DOHH2 (cell line): ENCODE data around the gene AP3S2.

Experiments used
- H3F3A ChIP-seq: fragments of 200-600 bp; sonication (generic), shearing (Covaris generic); 2 replicates; pipeline ENCODE4 v1.6.0; 2016; ENCODE audit warnings: antibody characterized with exemption, mild to moderate bottlenecking; ENCODE audit not compliant: control insufficient read depth, insufficient read depth
- H3K27ac ChIP-seq: fragments of 200-600 bp; sonication (generic); 2 replicates; pipeline ENCODE4 v1.5.1; 2014; ENCODE audit warnings: low read depth, mild to moderate bottlenecking, low read length, moderate library complexity
- H3K27me3 ChIP-seq: fragments of 200-600 bp; sonication (generic); 2 replicates; pipeline ENCODE4 v1.6.1; 2014; ENCODE audit warnings: mild to moderate bottlenecking, low read length, mixed read lengths; ENCODE audit not compliant: control insufficient read depth
- H3K36me3 ChIP-seq: fragments of 200-600 bp; sonication (generic); 2 replicates; pipeline ENCODE4 v1.6.1; 2014; ENCODE audit warnings: mild to moderate bottlenecking, low read length, moderate library complexity, mixed read lengths; ENCODE audit not compliant: control insufficient read depth
- H3K4me1 ChIP-seq: fragments of 200-600 bp; sonication (generic); 2 replicates; pipeline ENCODE4 v1.6.1; 2014; ENCODE audit warnings: mild to moderate bottlenecking, low read length, mixed read lengths; ENCODE audit not compliant: control insufficient read depth
- H3K4me2 ChIP-seq: fragments of 200-600 bp; sonication (generic); 2 replicates; pipeline ENCODE4 v1.6.0; 2014; ENCODE audit warnings: mild to moderate bottlenecking, low read length, moderate library complexity
- H3K4me3 ChIP-seq: fragments of 200-600 bp; sonication (generic); 2 replicates; pipeline ENCODE4 v1.5.1; 2014; ENCODE audit warnings: mild to moderate bottlenecking, low read length, mixed read lengths
- H3K79me2 ChIP-seq: fragments of 200-600 bp; sonication (generic); 2 replicates; pipeline ENCODE4 v1.6.1; 2014; ENCODE audit warnings: mild to moderate bottlenecking, low read length, mixed read lengths; ENCODE audit not compliant: control insufficient read depth
- H3K9me2 ChIP-seq: fragments of 200-600 bp; sonication (generic); replicated peaks from 2 replicates; pipeline ENCODE4 v1.6.1; 2014; ENCODE audit warnings: mild to moderate bottlenecking, low read length, mixed read lengths; ENCODE audit not compliant: control insufficient read depth
- H3K9me3 ChIP-seq: fragments of 200-600 bp; sonication (generic); 2 replicates; pipeline ENCODE4 v1.6.1; 2014; ENCODE audit warnings: antibody characterized with exemption, low read length, mixed read lengths; ENCODE audit not compliant: control insufficient read depth, insufficient read depth
- H4K20me1 ChIP-seq: fragments of 200-600 bp; sonication (generic); 2 replicates; pipeline ENCODE4 v1.6.0; 2014; ENCODE audit warnings: low read depth, mild to moderate bottlenecking, antibody characterized with exemption, low read length, moderate library complexity; ENCODE audit not compliant: control insufficient read depth, insufficient read depth
- EZH2phosphoT487 ChIP-seq: fragments of 200-600 bp; sonication (generic); IDR thresholded peaks from 2 replicates; pipeline ENCODE4 v1.6.1; 2017; ENCODE audit warnings: borderline replicate concordance, mild to moderate bottlenecking, antibody characterized with exemption, low read length, moderate library complexity, mixed read lengths
- TF ChIP-seq, protein P1 (sequence below): fragments of 200-600 bp; sonication (generic); IDR thresholded peaks from one replicate; pipeline ENCODE4 v1.5.1; 2014; ENCODE audit warnings: antibody characterized with exemption, mild to moderate bottlenecking, low read depth, low read length; ENCODE audit not compliant: poor library complexity, severe bottlenecking

AP3S2 gene

GRCh38 chr15:89809787-89810148, 84.0 kb downstream of the AP3S2 start:
- no peaks in the 10 kb centered on the region for H3K9me2 ChIP-seq
- H3K27me3 ChIP-seq: 0 out of 2 replicates have a peak, but pooled peaks cover 4% of the 10 kb centered on the region
- H3K79me2 ChIP-seq: no peaks in the 10 kb centered on the region
- no peaks in the 10 kb centered on the region for H3K9me3 ChIP-seq
- no peak overlapping the region for H3K4me2 ChIP-seq
- no peaks in the 10 kb centered on the region for H3K36me3 ChIP-seq
- H3F3A ChIP-seq: no peaks in the 10 kb centered on the region
- TF ChIP-seq EZH2phosphoT487: no peak
- TF ChIP-seq, protein P1, sequence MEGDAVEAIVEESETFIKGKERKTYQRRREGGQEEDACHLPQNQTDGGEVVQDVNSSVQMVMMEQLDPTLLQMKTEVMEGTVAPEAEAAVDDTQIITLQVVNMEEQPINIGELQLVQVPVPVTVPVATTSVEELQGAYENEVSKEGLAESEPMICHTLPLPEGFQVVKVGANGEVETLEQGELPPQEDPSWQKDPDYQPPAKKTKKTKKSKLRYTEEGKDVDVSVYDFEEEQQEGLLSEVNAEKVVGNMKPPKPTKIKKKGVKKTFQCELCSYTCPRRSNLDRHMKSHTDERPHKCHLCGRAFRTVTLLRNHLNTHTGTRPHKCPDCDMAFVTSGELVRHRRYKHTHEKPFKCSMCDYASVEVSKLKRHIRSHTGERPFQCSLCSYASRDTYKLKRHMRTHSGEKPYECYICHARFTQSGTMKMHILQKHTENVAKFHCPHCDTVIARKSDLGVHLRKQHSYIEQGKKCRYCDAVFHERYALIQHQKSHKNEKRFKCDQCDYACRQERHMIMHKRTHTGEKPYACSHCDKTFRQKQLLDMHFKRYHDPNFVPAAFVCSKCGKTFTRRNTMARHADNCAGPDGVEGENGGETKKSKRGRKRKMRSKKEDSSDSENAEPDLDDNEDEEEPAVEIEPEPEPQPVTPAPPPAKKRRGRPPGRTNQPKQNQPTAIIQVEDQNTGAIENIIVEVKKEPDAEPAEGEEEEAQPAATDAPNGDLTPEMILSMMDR: no peak
- no peak overlapping the region for H3K4me3 ChIP-seq
- H4K20me1 ChIP-seq: no peaks in the 10 kb centered on the region
- no peaks in the 10 kb centered on the region for H3K4me1 ChIP-seq
- no peak overlapping the region for H3K27ac ChIP-seq

- Histone ChIP-seq H3K27me3 (0 out of 2 replicates have a peak, but pooled peaks cover 4% of the 10 kb centered on the region), H3K36me3 (no peaks in the 10 kb centered on the region), H3K4me2 (no peak overlapping the region), H3K4me1 (no peaks in the 10 kb centered on the region), H3K9me2 (no peaks in the 10 kb centered on the region), H3F3A (no peaks in the 10 kb centered on the region), H3K9me3 (no peaks in the 10 kb centered on the region), H3K79me2 (no peaks in the 10 kb centered on the region), H3K27ac (no peak overlapping the region), H4K20me1 (no peaks in the 10 kb centered on the region), H3K4me3 (no peak overlapping the region)
- TF ChIP-seq EZH2phosphoT487: no peak
- TF ChIP-seq, protein P1: no peak
Measured at GRCh38 chr15:89809093-89809786, 84.6 kb downstream of the AP3S2 start.

DNA sequence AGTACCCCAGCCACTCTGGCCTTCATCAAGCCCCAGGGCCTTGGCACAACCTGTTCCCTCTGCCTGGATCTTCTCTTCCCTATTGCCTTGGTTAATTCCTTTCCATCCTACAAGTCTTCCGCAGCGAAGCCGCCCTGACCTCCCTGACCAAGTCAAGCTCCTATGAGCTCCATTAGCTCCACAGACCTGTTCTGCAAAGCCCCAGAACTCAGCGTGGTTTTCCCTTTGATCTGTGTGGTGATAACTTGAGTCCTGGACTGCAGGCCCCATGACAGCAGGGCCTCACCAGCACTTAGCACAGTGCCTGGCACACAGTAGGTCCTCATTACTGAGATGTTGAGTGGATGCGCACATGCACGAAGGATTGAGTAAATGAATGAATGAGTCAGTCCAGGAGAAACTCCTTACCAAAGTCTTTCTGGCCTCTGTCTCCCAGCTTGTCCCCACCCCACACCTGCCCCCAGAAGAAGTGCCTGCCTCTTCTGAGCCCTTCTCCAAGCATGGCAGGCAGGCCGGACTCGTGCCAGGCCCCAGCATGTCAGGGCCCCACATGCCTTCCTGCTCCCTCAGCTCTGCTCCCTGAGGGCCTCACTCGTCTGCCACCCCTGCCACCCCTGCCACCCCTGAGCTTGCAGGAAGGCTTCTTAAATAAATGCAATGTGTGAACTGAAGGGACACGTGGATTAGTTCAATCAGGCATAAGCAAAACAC, 85.5 kb downstream of the AP3S2 start:
- H3K36me3 ChIP-seq: no peaks in the 10 kb centered on the region
- TF ChIP-seq EZH2phosphoT487: no peak
- TF ChIP-seq, protein P1: no peak
- no peak overlapping the region for H3K27ac ChIP-seq
- no peaks in the 10 kb centered on the region for H3K9me3 ChIP-seq
- no peaks in the 10 kb centered on the region for H4K20me1 ChIP-seq
- H3K27me3 ChIP-seq: no peaks in the 10 kb centered on the region
- no peak overlapping the region for H3K4me2 ChIP-seq
- no peaks in the 10 kb centered on the region for H3F3A ChIP-seq
- no peaks in the 10 kb centered on the region for H3K79me2 ChIP-seq
- H3K9me2 ChIP-seq: no peaks in the 10 kb centered on the region
- no peaks in the 10 kb centered on the region for H3K4me1 ChIP-seq
- no peak overlapping the region for H3K4me3 ChIP-seq
